Heart right ventricle (tissue), 16 donors: ENCODE measurements around the gene NAA38. TPM values are rescaled to one million over a fixed set of nuclear protein-coding genes. Genes with fewer than 3 reads are reported as not detected.

Experiments
- ATAC-seq, 8 donors: fragments of 200-7000 bp; cut with Tn5 transposase; one replicate each; pipeline ENCODE4 v1.9.1; 2020; ENCODE audit warnings: mild to moderate bottlenecking in 8 of 8, moderate library complexity in 8 of 8, moderate number of reproducible peaks in 1 of 8
- DNase-seq, 2 donors: peaks; one replicate each; pipeline ENCODE4 v3.0.0-alpha.2; 2020
- H3K27ac ChIP-seq, 10 donors: fragments of 200-600 bp; sonication (generic) in 2 of 10; one replicate each; pipeline versions ENCODE4 v1.5.0 to v1.8.0; 2020 to 2022; ENCODE audit warnings: mild to moderate bottlenecking in 3 of 10
- H3K27me3 ChIP-seq, 7 donors: fragments of 200-600 bp; one replicate each; pipeline ENCODE4 v1.8.0; 2021 to 2022; ENCODE audit warnings: mild to moderate bottlenecking in 2 of 7
- H3K36me3 ChIP-seq, 9 donors: fragments of 200-600 bp; sonication (generic) in 1 of 9; one replicate each; pipeline versions ENCODE4 v1.5.0 to v1.8.0; 2020 to 2022; ENCODE audit warnings: mild to moderate bottlenecking in 2 of 9
- H3K4me1 ChIP-seq, 9 donors: fragments of 200-600 bp; sonication (generic) in 1 of 9; one replicate each; pipeline versions ENCODE4 v1.5.0 to v1.8.0; 2020 to 2022; ENCODE audit warnings: mild to moderate bottlenecking in 4 of 9
- H3K4me3 ChIP-seq, 10 donors: fragments of 200-600 bp; sonication (generic) in 2 of 10; one replicate each; pipeline versions ENCODE4 v1.5.0 to v1.8.0; 2020 to 2022; ENCODE audit warnings: mild to moderate bottlenecking in 7 of 10, moderate library complexity in 2 of 10
- H3K9me3 ChIP-seq, 11 donors: fragments of 200-600 bp in 10 of 11; sonication (generic) in 2 of 11; one replicate each; pipeline versions ENCODE4 v1.5.0 to v1.8.0; 2013 to 2022; ENCODE audit warnings: mild to moderate bottlenecking in 2 of 11, control low read depth in 1 of 11, moderate library complexity in 1 of 11
- CTCF ChIP-seq, 9 donors: fragments of 200-600 bp; sonication (generic) in 2 of 9; IDR thresholded peaks; one replicate each; pipeline versions ENCODE4 v1.5.0 to v1.8.0; 2021 to 2022; ENCODE audit warnings: antibody characterized with exemption in 9 of 9, mild to moderate bottlenecking in 5 of 9, moderate library complexity in 1 of 9
- WGBS, 2 donors: extraction: QIAGEN DNeasy Blood & Tissue Kit; methylation state at CpG; one replicate each; pipeline ENCODE4 v1.1.7; 2013; ENCODE audit warnings: inconsistent platforms in 1 of 2; 5-methylcytosine and 5-hydroxymethylcytosine counted together
- intact Hi-C, 10 donors: fragments of 100-400 bp; cut with DNase I; formaldehyde crosslinking; loops; one replicate each; pipeline versions ENCODE4 v1.11.1 to v1.14.2; 2022
- long read RNA-seq, 3 donors: library from polyadenylated mRNA; unstranded; transcript quantifications; one replicate each; pipeline ENCODE4 v2.0.0, GENCODE V29; 2020 to 2021
- polyA plus RNA-seq, 2 donors: library from polyadenylated mRNA; stranded (reverse); fragments of 200-250 nt; gene quantifications; one replicate each; pipeline ENCODE4 v1.2.3, GENCODE V29; 2013
- total RNA-seq, 10 donors: library from RNA; stranded (reverse); fragmentation: NEBNext Ultra II Directional in 3 of 10; extraction: Animal tissue kit (Norgen Biotek cat#: 25700) in 3 of 10; gene quantifications; one replicate each; pipeline versions ENCODE4 v1.2.1 to v1.2.4, GENCODE V29; 2021 to 2023
- donor health status: Arrhythmogenic right ventricular cardiomyopathy.
- donor health status: ischemic (EF 13 %, LVEDD 7.1; RV severe dilation, severe dysfunction).
- donor health status: healthy with polysubstance abuse.
- donor health status: DM: no; HTN: yes; CAD: no.
- donor health status: DM: no; HTN: no; CAD: no.
- donor health status: ischemic (EF 25% LVEDD 6.9; RV normal size, moderate dysfunction).
- donor health status: ischemic (EF 25% LVEDD 5.7; RV mildly dilated, moderate dysfunction).
- donor health status: healthy.
- donor health status: DM: yes; HTN: yes; CAD: no.
- donor health status: Ischemic cardiomyopathy.
- donor health status: ischemic (EF 35%, LVEDD 5.7; RV mildly dilated, moderate dysfunction).
- donor health status: nonischemic (EF 11% LVEDD 7.7; RV severe dilation, severe dysfunction).
- donor health status: DM: yes; HTN: yes; CAD: no.
- donor health status: PGD.
- donor health status: ischemic (EF 29% LVEDD 5.4; RV normal size, mild dysfunction).
- donor health status: nonischemic (EF 23%, LVEDD 6.1; RV moderate dilation, normal function).

The NAA38 gene
- total RNA-seq = 100 to 1,000 TPM in 1 of 10 donors, 10 to 100 TPM in 9; 59.2 to 115 (median 73.0) TPM
- polyA plus RNA-seq = 100 to 1,000 TPM; 108 to 167 TPM
- long read RNA-seq, donor 1, transcript NAA38-205 (3 exons, 852 nt) = minor isoform, 18 of 59 reads
- long read RNA-seq, donor 1, transcript NAA38-206 (2 exons, 424 nt) = minor isoform, 5 of 59 reads
- long read RNA-seq, donor 1, transcript NAA38-201 (2 exons, 999 nt) = major isoform, 33 of 59 reads
- long read RNA-seq, donor 1, partial matches to known transcripts = 1 of 59 reads
- long read RNA-seq, donor 1, other reads (novel, unspliced or antisense) = 2 of 59 reads
- long read RNA-seq, donor 2, transcript NAA38-201 (2 exons, 999 nt) = major isoform, 40 of 91 reads
- long read RNA-seq, donor 2, transcript NAA38-205 (3 exons, 852 nt) = minor isoform, 29 of 91 reads
- long read RNA-seq, donor 2, transcript NAA38-206 (2 exons, 424 nt) = minor isoform, 8 of 91 reads
- long read RNA-seq, donor 2, partial matches to known transcripts = 10 of 91 reads
- long read RNA-seq, donor 2, other reads (novel, unspliced or antisense) = 2 of 91 reads
- long read RNA-seq, donor 3, transcript NAA38-201 (2 exons, 999 nt) = major isoform, 5 of 16 reads
- long read RNA-seq, donor 3, partial matches to known transcripts = 1 of 16 reads
- long read RNA-seq, donor 3, other reads (novel, unspliced or antisense) = 8 of 16 reads

- peak; percentile 87 to 92 (median 90) for ATAC-seq
These were observed at the start of gene NAA38 for GRCh38 chr17:7856811-7857712. TSS of gene NAA38 (minus strand) at chr17:7857559. CDS start at chr17:7857463, 96 bp downstream.

GRCh38 chr17:7903154-7904103, 46.1 kb upstream of the NAA38 start:
- DNase-seq (no peak), ATAC-seq (no peak)
- Histone ChIP-seq H3K4me1 (no peaks in the 10 kb centered on the region), H3K4me3 (no peak overlapping the region), H3K27me3 (no peaks in the 10 kb centered on the region), H3K9me3 (no peaks in the 10 kb centered on the region), H3K27ac (no peak overlapping the region), H3K36me3 (peaks cover 0 to 100% (median 31%) of the 10 kb centered on the region in 9 donors)
- WGBS, 2 donors = 80% methylated on average over 22 of the region's 22 CpGs
- no peak for TF ChIP-seq CTCF (IDR thresholded peaks at IDR 0.05)
- intact Hi-C loops = loop anchor here in 1 of 10 donors (10.0 kb wide), 1 partner anchor 141 kb away; no protein-coding TSS in a partner anchor

More at GRCh38 chr17:7856811-7857712, at the start of gene NAA38:
- Histone ChIP-seq H3K4me1 (peaks cover under 1 to 54% (median 38%) of the 10 kb centered on the region in 9 donors), H3K9me3 (no peaks in the 10 kb centered on the region), H3K27ac (peak within 1 kb of the TSS; percentile 79 to 98 (median 93)), H3K4me3 (peak within 1 kb of the TSS; percentile 60 to 72 (median 68)), H3K27me3 (no peaks in the 10 kb centered on the region), H3K36me3 (peaks cover 0 to 57% (median 16%) of the 10 kb centered on the region in 9 donors)
- WGBS, 2 donors = 1% methylated on average over 64 of the region's 64 CpGs
- intact Hi-C loops = loop anchor here in 8 of 10 donors (1.0 to 10.0 kb wide), 8 partner anchors 14 to 298 kb away; partner anchors contain the start of genes KDM6B (in 3 of the 8), PER1 (in 1 of the 8) and RNF227 (in 1 of the 8)
- TF ChIP-seq CTCF (IDR thresholded peaks at IDR 0.05) = peak; percentile 14 to 80 (median 45)
- DNase-seq = peak; percentile 93 to 98

- peak; percentile 20 to 63 (median 52) for TF ChIP-seq CTCF (IDR thresholded peaks at IDR 0.05)
- intact Hi-C loops = loop anchor here in 8 of 10 donors (2.0 to 10.0 kb wide), 6 partner anchors 35 to 153 kb away; no protein-coding TSS in a partner anchor
- Histone ChIP-seq H3K27me3 (no peaks in the 10 kb centered on the region), H3K27ac (peak overlapping the region in 1 of 10 donors; percentile 1), H3K4me1 (peaks cover 0 to 9% (median 0%) of the 10 kb centered on the region in 9 donors), H3K4me3 (no peak overlapping the region), H3K9me3 (no peaks in the 10 kb centered on the region), H3K36me3 (peaks cover 0 to 100% (median 36%) of the 10 kb centered on the region in 9 donors)
- WGBS, 2 donors = 47 to 53% methylated on average over 6 of the region's 6 CpGs
- peak in 7 of 8 donors; percentile 63 to 86 (median 74) for ATAC-seq
- no peak for DNase-seq
These were observed 40.4 kb upstream of the NAA38 start for GRCh38 chr17:7897773-7898172.
